Epithelial cell of prostate (primary cell): ENCODE data around the gene SMIM45.

ENCODE experiments used
- DNase-seq: peaks from one replicate; pipeline ENCODE4 v3.0.0-alpha.2; 2011; ENCODE audit warnings: low read depth, low spot score
- H3K27ac ChIP-seq: fragments of 450-650 bp; 2 replicates; pipeline ENCODE4 v1.5.1; 2017; ENCODE audit warnings: mild to moderate bottlenecking

SMIM45 gene

DNA sequence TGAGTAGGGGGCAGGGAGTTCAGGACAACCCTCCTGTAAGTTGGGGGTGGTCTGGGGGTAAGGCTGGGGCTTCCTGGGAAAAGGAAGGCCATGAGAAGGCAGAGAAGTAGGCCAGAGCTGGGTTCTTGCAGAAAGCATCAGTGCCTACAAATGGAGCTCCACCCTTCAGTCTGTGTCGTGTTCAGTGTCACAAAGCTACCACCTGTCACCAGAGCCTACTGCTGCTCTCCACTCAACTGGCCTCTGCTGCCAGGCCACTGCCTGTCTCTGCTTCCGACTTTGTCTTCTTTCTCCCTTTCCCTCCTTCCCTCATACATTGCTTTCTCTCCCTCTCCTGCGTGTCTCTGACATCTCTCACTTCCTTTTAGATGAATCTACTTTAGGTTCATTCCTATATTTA is 43.3 kb downstream of the SMIM45 start:
- no peak overlapping the region for H3K27ac ChIP-seq
- no peak for DNase-seq

DNA sequence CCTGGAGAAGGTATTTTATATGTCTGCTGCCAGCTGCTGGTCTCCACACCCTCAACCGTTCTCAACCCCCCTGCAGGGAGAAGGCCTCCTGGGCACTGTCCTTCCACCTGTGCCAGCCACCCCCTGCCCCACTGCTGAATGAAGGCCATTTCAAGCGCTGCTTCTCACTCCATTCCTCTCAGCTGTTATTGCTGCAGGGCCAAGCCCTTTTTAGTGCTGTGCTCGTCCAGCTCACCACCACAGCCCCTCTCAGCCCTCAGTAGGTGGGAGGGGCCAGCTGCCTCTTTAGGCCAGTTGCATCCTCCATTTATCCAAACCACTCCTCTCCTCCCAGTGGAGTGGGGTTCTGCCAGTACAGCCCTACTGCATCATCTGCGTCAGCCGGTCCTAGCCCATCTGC is 44.9 kb downstream of the SMIM45 start:
- DNase-seq: no peak
- H3K27ac ChIP-seq: no peak overlapping the region

DNA sequence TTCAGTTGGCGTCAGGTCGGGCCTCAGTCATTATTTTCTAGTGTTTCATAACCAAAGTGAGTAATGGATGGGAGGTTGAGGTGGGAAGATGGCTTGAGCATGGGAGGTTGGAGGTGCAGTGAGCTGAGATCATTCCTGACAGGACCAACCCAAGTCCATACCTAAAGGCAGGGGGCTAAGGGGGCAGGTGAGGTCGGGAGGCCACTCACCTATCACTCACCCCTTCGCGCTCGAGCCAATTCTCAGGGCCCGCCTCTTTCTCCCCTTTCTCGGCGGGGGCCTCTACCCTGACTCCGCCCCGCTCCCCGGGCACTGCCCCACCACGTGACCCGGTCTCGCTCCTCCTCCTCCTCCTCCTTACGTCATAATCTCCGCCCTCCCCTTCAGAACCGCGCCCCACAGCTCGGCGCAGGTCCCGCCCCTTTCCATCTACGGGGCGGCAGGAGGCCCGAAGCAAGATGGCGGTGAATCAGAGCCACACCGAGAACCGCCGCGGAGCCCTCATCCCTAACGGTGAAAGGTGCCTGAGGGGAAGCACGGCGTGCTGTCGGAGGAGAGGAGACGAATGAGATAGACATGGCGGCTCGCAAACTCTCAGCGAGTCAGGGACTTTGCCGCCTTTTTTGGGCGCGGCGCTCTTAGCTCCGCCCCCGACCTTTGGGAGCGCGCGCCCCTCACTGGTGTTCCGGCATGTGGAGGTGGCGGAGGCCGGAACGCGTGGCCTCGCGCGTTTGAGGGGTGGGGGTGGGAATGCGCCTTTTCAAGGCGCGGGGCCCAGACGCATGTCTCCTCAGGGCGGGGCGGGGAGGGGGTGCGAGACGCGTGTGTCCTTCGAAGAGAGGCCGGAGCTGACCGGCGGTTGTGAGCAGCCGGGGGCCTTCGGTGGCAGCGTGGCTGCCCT is 46.7 kb downstream of the SMIM45 start, which contains the start of gene WBP2NL:
WBP2NL (plus strand) TSS at position 428 of the 901 bp plus-strand sequence; CDS start at position 459, 31 bp downstream.
- peak; percentile 45 for DNase-seq
- H3K27ac ChIP-seq: no peak within 1 kb of the TSS

- no peak for DNase-seq
- H3K27ac ChIP-seq: peak overlapping the region; percentile 10
These were observed 48.5 kb downstream of the SMIM45 start for GRCh38 chr22:42000466-42000865.

- peak overlapping the region; percentile 10 for H3K27ac ChIP-seq
- no peak for DNase-seq
These were observed 49.2 kb downstream of the SMIM45 start for GRCh38 chr22:42001121-42001520.

DNA sequence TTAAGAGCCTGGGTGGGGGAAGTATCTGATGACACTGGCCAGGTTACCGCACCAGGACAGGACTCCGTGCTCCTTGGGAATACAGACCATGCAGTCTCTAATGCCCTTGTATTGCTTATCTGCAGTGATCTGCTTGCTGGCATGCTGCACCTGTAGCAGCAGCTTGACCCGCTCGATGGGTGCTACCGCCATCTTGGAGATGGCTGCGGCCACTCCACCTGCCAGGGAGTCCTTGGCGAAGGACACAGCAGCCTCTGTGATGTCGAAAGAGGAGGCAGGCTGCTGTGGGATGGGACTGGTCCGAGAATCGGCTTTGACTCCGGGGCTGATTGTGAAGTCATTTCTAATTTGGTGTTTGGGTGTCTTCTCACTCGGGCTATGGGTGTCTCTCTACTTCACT is 49.8 kb downstream of the SMIM45 start:
- no peak overlapping the region for H3K27ac ChIP-seq
- no peak for DNase-seq

DNA sequence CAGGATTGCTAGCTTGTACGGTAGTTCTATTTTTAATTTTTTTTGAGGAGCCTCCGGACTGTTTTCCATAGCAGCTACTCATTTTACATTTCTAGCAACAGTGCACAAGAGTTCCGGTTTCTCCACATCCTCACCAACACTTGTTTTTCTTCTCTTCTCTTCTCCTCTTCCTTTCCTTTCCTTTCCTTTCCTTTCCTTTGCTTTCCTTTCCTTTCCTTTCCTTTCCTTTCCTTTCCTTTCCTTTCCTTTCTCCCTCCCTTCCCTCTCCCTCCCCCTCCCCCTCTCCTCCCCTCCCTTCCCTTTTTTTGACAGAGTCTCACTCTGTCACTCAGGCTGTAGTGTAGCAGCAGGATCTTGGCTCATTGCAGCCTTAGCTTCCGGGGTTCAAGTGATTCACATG is 56.0 kb downstream of the SMIM45 start:
- no peak for DNase-seq
- H3K27ac ChIP-seq: peak overlapping the region; percentile 7
